ENCODE measurements around the gene SLC38A3. TPM values are rescaled to one million over a fixed set of nuclear protein-coding genes. Genes with fewer than 3 reads are reported as not detected.

SLC38A3 gene
- total and polyA plus RNA-seq, 2 donors (not counting 3 experiments of a cell fraction or from before 2014, with no cell fraction given): 0.60 to 1.1 TPM

- Histone ChIP-seq H3K9me3 (replicated peaks; ENCODE audit: control insufficient read depth, insufficient read depth, low read length) (no peaks in the 10 kb centered on the region), H3K9me1 (replicated peaks; ENCODE audit: control insufficient read depth, extremely low read depth, insufficient read depth, low read length) (no peaks in the 10 kb centered on the region), H4K20me1 (replicated peaks; ENCODE audit: control insufficient read depth, extremely low read depth, insufficient read depth, low read length) (no peaks in the 10 kb centered on the region), H3K9ac (replicated peaks; ENCODE audit: extremely low read depth, insufficient read depth, low read length) (no peak overlapping the region), H3K27me3 (ENCODE audit: control insufficient read depth in 2 of 2, insufficient read depth in 2 of 2, low read length in 2 of 2) (no peaks in the 10 kb centered on the region), H3K79me2 (ENCODE audit: control insufficient read depth, insufficient read depth, low read length) (no peaks in the 10 kb centered on the region), H3K4me3 (replicated peaks in 1 of 3; ENCODE audit: insufficient read depth in 1 of 3, low read depth in 1 of 3, low read length in 3 of 3) (no peak overlapping the region), H2AFZ (ENCODE audit: low read depth, low read length) (no peak overlapping the region), H3K4me2 (ENCODE audit: insufficient read depth, low read length) (no peak overlapping the region), H3K4me1 (ENCODE audit: control insufficient read depth, extremely low read depth, insufficient read depth, low read length) (no peaks in the 10 kb centered on the region), H3K36me3 (ENCODE audit: control insufficient read depth in 2 of 2, extremely low read depth in 1 of 2, insufficient read depth in 2 of 2, low read length in 2 of 2) (no peaks in the 10 kb centered on the region), H3K27ac (ENCODE audit: insufficient read depth, low read depth, low read length) (no peak overlapping the region)
- BruUV-seq (replicated peaks): no TSS peak
- no peak for FAIRE-seq
- ChIA-PET CTCF (no interaction called here), POLR2A (interaction anchor here (0.6 kb wide), 1 partner anchor 67 kb away, joined by 7 read pairs; no protein-coding TSS in a partner anchor)
- no peak for DNase-seq (ENCODE audit: low read depth, low spot score)
- intact Hi-C loops (cut with micrococcal nuclease): no loop called here
- dilution Hi-C loops (cut with MboI; ENCODE audit: extremely low pct_ligation_motif_present, low sequenced_read_pairs): no loop called here
- TF ChIP-seq FOS (IDR thresholded peaks at IDR 0.05; ENCODE audit: borderline replicate concordance, insufficient read depth, low read length): no peak
- TF ChIP-seq MYC (IDR thresholded peaks at IDR 0.05; ENCODE audit: low read depth, low read length): no peak
- no peak for TF ChIP-seq MAX (IDR thresholded peaks at IDR 0.05; ENCODE audit: insufficient read depth, insufficient read length)
- no peak for TF ChIP-seq JUN (IDR thresholded peaks at IDR 0.05; ENCODE audit: borderline replicate concordance, insufficient read depth, insufficient read length, low read depth)
- TF ChIP-seq CTCF (IDR thresholded peaks at IDR 0.05; ENCODE audit: extremely low read depth in 1 of 2, insufficient read depth in 1 of 2, low read depth in 1 of 2, low read length in 2 of 2): no peak
- no peak for TF ChIP-seq POLR2A (IDR thresholded peaks at IDR 0.05; ENCODE audit: low read depth, low read length)
- no peak for TF ChIP-seq POLR2AphosphoS5 (IDR thresholded peaks at IDR 0.05; ENCODE audit: insufficient read depth, low read depth, low read length)
- TF ChIP-seq EZH2 (IDR thresholded peaks at IDR 0.05; ENCODE audit: borderline replicate concordance, low read depth, low read length, severe bottlenecking): no peak
- no peak for TF ChIP-seq GATA2 (IDR thresholded peaks at IDR 0.05; ENCODE audit: insufficient read depth, insufficient read length, low read depth, low read length)
Observed at GRCh38 chr3:50213373-50213772, 8.3 kb downstream of the SLC38A3 start.
